K562 treated with DMSO at 1 percent for 4 hours (cell line): Measurements from ENCODE around the gene AFAP1L2. TPM values are rescaled to one million over a fixed set of nuclear protein-coding genes. Genes with fewer than 3 reads are reported as not detected.

Experiments used
- total RNA-seq: library from RNA; unstranded; fragments of 300-600 nt; gene quantifications from 2 replicates; pipeline ENCODE4 v1.2.3, GENCODE V29; 2022; ENCODE audit not compliant: insufficient read depth

AFAP1L2 gene, protein sequence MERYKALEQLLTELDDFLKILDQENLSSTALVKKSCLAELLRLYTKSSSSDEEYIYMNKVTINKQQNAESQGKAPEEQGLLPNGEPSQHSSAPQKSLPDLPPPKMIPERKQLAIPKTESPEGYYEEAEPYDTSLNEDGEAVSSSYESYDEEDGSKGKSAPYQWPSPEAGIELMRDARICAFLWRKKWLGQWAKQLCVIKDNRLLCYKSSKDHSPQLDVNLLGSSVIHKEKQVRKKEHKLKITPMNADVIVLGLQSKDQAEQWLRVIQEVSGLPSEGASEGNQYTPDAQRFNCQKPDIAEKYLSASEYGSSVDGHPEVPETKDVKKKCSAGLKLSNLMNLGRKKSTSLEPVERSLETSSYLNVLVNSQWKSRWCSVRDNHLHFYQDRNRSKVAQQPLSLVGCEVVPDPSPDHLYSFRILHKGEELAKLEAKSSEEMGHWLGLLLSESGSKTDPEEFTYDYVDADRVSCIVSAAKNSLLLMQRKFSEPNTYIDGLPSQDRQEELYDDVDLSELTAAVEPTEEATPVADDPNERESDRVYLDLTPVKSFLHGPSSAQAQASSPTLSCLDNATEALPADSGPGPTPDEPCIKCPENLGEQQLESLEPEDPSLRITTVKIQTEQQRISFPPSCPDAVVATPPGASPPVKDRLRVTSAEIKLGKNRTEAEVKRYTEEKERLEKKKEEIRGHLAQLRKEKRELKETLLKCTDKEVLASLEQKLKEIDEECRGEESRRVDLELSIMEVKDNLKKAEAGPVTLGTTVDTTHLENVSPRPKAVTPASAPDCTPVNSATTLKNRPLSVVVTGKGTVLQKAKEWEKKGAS
- not detected in 2 replicates for total RNA-seq

DNA sequence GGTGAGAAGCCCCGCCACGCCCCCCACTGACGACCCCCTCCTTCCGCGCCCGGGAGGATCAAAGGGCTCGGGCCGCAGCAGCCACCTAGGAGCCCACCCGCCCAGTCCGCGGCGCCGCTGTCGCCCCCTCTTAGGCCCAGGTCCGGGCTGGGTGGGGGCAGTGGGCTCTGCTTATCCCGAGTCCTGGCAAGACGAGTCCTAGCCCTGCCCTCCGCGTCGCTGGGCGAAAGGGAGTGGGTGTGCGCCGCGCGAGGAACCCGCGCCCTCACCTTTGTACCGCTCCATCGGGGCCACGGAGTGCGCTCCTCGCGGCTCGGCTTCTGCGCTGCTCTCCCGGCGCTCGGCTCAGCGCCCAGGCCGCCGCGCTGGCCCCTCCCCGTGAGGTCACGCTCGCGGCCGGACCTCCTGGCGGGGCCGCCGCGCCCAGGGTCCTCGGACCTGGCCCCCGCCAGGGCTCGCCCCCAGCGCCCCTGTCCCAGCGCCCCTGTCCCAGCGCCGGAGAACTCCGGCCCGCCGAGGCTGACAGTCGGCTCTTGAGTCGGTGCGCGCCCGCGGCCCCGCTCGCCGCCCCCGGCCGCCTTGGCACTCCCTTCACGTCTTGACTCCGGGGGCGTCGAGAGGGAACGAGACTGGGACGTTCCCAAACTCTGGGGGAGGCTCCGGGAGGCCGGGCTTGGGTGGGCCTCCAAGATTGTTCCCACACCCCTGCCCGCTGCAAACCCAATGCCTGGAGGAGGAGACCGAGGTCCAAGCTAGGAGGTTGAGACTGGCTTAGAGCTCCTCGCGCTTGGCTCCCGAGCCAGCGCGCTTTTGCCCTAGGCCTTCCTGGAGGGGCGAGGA lies at the start of gene AFAP1L2:
Gene AFAP1L2, minus strand, starts transcription at position 332 of the 840 bp plus-strand sequence. Its CDS starts 47 bp downstream, at position 285.

Other genes starting within 250 kb of the AFAP1L2 start
- 2.7 and 7.9 TPM in 2 replicates for gene CCDC186, start 230.3 kb downstream of the AFAP1L2 start, total RNA-seq
- gene TDRD1, start 225.1 kb downstream of the AFAP1L2 start, total RNA-seq, result not detected in 2 replicates
- gene VWA2, start 165.2 kb downstream of the AFAP1L2 start, total RNA-seq, result not detected in 2 replicates